Calu3 (cell line): ENCODE results near the gene PUM1. TPM values are rescaled to one million over a fixed set of nuclear protein-coding genes. Genes with fewer than 3 reads are reported as not detected.

ENCODE experiments used
- BruUV-seq: library from RNA; stranded (reverse); fragments of 400-500 nt; replicated peaks from 2 replicates; lab custom pipeline; 2021; lab: Mats Ljungman, UMichigan
- CTCF ChIA-PET: fragments of 300-600 bp; sonication (Branson Sonifier 250); formaldehyde crosslinking; loops from one replicate; lab custom pipeline; 2022; ENCODE audit warnings: antibody characterized with exemption; lab: Charles Lee
- DNase-seq: peaks from one replicate; pipeline ENCODE4 v3.0.0; 2022
- H3K27ac Mint-ChIP-seq: one replicate; pipeline ENCODE4 v1.8.0; 2022; ENCODE audit warnings: mixed read lengths; ENCODE audit not compliant: unreplicated experiment
- H3K27me3 Mint-ChIP-seq: one replicate; pipeline ENCODE4 v1.8.0; 2022; ENCODE audit warnings: mixed read lengths; ENCODE audit not compliant: unreplicated experiment
- H3K36me3 Mint-ChIP-seq: one replicate; pipeline ENCODE4 v1.8.0; 2022; ENCODE audit warnings: mild to moderate bottlenecking, moderate library complexity, mixed read lengths; ENCODE audit not compliant: insufficient read depth, unreplicated experiment
- H3K4me1 Mint-ChIP-seq: one replicate; pipeline ENCODE4 v1.8.0; 2022; ENCODE audit warnings: mild to moderate bottlenecking, low read depth, mixed read lengths; ENCODE audit not compliant: unreplicated experiment
- H3K4me3 Mint-ChIP-seq: one replicate; pipeline ENCODE4 v1.8.0; 2022; ENCODE audit warnings: mild to moderate bottlenecking, low read depth, moderate library complexity, mixed read lengths; ENCODE audit not compliant: unreplicated experiment
- H3K9me3 Mint-ChIP-seq: one replicate; pipeline ENCODE4 v1.8.0; 2022; ENCODE audit warnings: low read depth, mixed read lengths; ENCODE audit not compliant: unreplicated experiment
- intact Hi-C: fragments of 100-400 bp; cut with micrococcal nuclease; formaldehyde crosslinking; loops from one replicate; pipeline ENCODE4 v1.10.0; 2022; ENCODE audit not compliant: unreplicated experiment
- total RNA-seq: library from RNA; stranded (reverse); gene quantifications from 2 replicates; pipeline ENCODE4 v1.2.3, GENCODE V29; 2022
- TF ChIP-seq, protein P1 (sequence below): fragments of 200-600 bp; IDR thresholded peaks from one replicate; pipeline ENCODE4 v1.8.0; 2022; ENCODE audit warnings: antibody characterized with exemption; ENCODE audit not compliant: unreplicated experiment

The PUM1 gene
- total RNA-seq, 1 experiment from 2014 or later, result 163 TPM

DNA sequence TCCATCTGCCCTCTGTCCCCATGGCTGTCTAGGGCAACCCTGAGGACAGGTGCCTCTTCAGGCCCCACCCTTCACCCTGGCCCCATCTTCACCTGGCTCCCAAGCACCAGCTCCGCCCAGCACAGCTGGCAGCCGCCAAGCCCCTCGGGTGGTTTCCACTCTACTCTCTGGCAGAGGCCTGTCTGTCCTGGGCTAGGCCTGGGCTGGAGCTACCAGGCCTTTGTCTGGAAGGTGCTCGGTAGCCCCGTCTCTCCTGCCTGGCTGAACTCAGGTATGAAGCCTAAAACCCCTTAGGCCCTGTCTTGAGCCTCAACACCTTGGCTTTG is 174.3 kb downstream of the PUM1 start:
- H3K4me3 Mint-ChIP-seq, result no peak overlapping the region
- peaks cover 5% of the 10 kb centered on the region for H3K36me3 Mint-ChIP-seq
- H3K27me3 Mint-ChIP-seq, result peaks cover under 1% of the 10 kb centered on the region
- TF ChIP-seq, protein P1, sequence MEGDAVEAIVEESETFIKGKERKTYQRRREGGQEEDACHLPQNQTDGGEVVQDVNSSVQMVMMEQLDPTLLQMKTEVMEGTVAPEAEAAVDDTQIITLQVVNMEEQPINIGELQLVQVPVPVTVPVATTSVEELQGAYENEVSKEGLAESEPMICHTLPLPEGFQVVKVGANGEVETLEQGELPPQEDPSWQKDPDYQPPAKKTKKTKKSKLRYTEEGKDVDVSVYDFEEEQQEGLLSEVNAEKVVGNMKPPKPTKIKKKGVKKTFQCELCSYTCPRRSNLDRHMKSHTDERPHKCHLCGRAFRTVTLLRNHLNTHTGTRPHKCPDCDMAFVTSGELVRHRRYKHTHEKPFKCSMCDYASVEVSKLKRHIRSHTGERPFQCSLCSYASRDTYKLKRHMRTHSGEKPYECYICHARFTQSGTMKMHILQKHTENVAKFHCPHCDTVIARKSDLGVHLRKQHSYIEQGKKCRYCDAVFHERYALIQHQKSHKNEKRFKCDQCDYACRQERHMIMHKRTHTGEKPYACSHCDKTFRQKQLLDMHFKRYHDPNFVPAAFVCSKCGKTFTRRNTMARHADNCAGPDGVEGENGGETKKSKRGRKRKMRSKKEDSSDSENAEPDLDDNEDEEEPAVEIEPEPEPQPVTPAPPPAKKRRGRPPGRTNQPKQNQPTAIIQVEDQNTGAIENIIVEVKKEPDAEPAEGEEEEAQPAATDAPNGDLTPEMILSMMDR, result no peak
- CTCF ChIA-PET, result no interaction called here
- no peak overlapping the region for H3K27ac Mint-ChIP-seq
- intact Hi-C loops, result no loop called here
- H3K9me3 Mint-ChIP-seq, result no peaks in the 10 kb centered on the region
- no peak for DNase-seq
- no TSS peak for BruUV-seq
- peaks cover 11% of the 10 kb centered on the region for H3K4me1 Mint-ChIP-seq

DNA sequence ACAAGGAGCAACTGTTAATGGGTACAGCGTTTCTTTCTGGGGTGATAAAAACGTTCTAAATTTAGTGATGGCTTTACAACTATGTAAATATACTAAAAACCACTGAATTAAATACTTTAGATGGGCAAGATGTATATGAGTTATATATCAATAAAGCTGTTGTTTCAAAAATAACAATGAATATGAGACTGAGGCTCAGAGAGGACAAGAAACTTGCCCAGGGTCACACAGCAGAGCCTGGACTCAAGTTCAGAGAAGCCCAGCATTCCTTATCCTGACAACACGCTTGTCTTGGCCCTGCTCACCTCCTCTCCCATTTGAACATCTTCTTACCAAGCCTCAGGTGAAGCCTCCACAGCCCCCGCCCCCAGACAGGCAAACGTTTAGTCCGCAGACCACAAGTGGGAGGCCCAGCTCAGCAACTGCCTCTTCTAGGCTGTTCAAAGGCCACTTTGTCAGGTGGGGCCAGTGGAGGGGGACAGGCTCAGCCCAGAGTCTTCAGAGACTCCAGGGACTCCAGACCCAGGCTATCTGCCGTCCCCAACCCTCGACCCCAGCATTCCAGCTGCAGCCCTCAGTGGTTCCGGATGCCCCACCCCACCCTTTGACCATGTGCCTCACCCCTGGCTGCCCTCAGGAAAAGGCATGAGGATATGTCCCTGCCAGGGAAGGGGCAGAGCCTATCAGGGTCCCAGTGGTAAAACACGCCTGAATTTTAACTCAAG is 174.9 kb downstream of the PUM1 start:
- Mint-ChIP-seq H3K9me3 (no peaks in the 10 kb centered on the region), H3K4me1 (peaks cover 11% of the 10 kb centered on the region), H3K36me3 (peaks cover 5% of the 10 kb centered on the region), H3K4me3 (no peak overlapping the region), H3K27ac (no peak overlapping the region), H3K27me3 (no peaks in the 10 kb centered on the region)
- BruUV-seq, result no TSS peak
- CTCF ChIA-PET, result no interaction called here
- intact Hi-C loops, result no loop called here
- no peak for DNase-seq
- TF ChIP-seq, protein P1, result no peak

DNA sequence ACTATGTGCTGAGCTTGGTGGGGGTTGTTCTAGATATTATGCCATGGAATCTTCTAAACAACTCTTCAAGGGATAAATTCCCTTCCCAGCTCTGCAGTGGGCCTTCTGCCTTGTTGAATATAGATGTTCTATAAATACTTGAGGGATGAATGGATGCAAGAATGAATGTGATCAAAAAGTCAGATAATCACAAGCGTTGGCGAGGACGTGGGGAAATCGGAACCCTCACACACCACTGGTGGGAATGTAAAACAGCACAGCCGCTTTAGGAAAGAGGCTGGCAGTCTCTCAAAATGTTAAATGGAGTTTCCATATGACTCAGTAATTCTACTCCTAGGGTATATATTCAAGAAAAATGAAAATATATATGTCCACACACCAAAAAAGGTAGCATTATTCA is 176.0 kb downstream of the PUM1 start:
- DNase-seq, result no peak
- H3K4me1 Mint-ChIP-seq, result peaks cover 11% of the 10 kb centered on the region
- CTCF ChIA-PET, result no interaction called here
- BruUV-seq, result no TSS peak
- TF ChIP-seq, protein P1, result no peak
- no peak overlapping the region for H3K4me3 Mint-ChIP-seq
- H3K27ac Mint-ChIP-seq, result no peak overlapping the region
- H3K36me3 Mint-ChIP-seq, result peaks cover 5% of the 10 kb centered on the region
- intact Hi-C loops, result no loop called here
- no peaks in the 10 kb centered on the region for H3K27me3 Mint-ChIP-seq
- no peaks in the 10 kb centered on the region for H3K9me3 Mint-ChIP-seq

DNA sequence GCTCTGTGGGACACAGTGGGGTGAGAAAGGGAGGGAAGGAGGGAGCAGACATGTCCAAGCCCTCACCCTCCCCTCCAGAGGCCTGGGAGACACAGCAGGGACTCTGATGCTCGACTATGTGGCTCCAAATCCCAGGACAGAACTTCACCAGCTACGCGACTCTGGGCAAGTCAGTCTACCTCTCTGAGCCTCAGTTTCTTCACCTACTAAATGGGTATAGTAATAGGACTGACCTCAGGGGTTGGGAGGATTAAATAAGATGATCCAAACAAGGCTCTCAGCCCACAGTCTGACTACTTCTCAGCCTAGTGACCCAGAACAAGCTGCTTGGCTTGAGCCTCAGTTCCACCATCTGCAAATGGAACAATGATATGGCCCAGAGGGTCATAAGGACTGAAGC is 176.5 kb downstream of the PUM1 start:
- no peak overlapping the region for H3K27ac Mint-ChIP-seq

More for the DNA sequence above, 176.5 kb downstream of the PUM1 start:
- Mint-ChIP-seq H3K4me1 (peaks cover 11% of the 10 kb centered on the region), H3K9me3 (no peaks in the 10 kb centered on the region), H3K4me3 (no peak overlapping the region), H3K27me3 (no peaks in the 10 kb centered on the region), H3K36me3 (peaks cover 5% of the 10 kb centered on the region)
- no peak for DNase-seq
- TF ChIP-seq, protein P1, result no peak
- intact Hi-C loops, result no loop called here
- CTCF ChIA-PET, result no interaction called here
- BruUV-seq, result no TSS peak
